ENCODE results near the gene SKI.

Gene SKI

DNA sequence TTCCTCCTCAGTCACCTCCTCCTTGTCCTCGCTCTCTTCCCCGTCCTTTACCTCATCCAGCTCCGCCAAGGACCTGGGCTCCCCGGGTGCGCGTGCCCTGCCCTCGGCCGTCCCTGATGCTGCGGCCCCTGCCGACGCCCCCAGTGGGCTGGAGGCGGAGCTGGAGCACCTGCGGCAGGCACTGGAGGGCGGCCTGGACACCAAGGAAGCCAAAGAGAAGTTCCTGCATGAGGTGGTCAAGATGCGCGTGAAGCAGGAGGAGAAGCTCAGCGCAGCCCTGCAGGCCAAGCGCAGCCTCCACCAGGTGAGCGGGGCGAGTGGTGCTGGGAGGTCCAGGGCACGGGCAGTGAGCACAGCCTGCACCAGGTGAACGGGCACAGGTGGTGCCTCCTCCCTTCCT, 76.2 kb downstream of the SKI start:
- no peak overlapping the region for H3K4me3 ChIP-seq (ENCODE audit: low read length)
- no peaks in the 10 kb centered on the region for H3K9me3 ChIP-seq (ENCODE audit: insufficient read depth, low read depth, low read length)
- no peaks in the 10 kb centered on the region for H3K27me3 ChIP-seq (ENCODE audit: insufficient read depth, low read length)
- H3K36me3 ChIP-seq (ENCODE audit: insufficient read depth, low read length) = peaks cover 64% of the 10 kb centered on the region
- 96% methylated on average over 22 of the region's 22 CpGs for WGBS
- no peaks in the 10 kb centered on the region for H3K4me1 ChIP-seq (ENCODE audit: insufficient read depth, low read length)
- H3K27ac ChIP-seq (ENCODE audit: low read depth, low read length) = no peak overlapping the region; the same call in 1 of the 2 replicates
- H3K9ac ChIP-seq (ENCODE audit: low read depth, low read length) = no peak overlapping the region

DNA sequence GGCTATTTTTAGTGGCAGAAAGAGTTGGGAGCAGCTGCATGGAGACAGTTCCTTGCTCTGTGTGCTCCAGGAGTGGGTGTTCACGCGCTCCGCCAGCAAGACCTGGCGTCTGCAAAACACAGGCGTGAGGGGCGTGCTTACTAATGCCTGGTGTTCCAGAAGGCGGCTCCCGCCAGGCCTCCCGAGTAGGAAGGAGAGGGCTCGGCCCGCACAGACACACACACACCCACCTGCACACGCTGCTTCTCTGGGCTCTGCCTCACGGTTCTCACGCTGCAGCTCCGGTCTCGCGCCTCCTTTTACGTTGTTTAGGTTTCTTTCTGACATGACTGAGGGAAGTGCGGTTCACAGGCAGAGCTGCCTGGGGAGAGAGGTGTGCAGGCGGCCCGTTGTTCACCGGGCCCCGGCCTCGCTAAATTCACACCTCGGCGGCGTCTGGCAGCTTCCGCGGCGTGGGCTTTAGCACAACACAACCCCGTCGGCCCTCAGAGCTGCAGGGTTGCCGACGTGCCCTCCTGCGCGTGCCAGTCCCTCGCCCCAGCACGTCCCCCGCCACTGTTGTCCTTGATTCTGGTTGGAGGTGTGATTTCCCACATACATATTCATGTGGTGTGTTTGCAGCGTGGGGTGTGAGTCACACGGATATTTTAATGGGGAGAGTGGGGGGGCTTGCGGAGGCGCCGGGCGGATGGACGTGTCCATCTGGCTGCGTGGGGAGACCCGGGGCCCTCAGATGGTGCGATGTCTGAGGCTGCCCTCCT, 77.0 kb downstream of the SKI start:
- Histone ChIP-seq H3K9me3 (ENCODE audit: insufficient read depth, low read depth, low read length) (no peaks in the 10 kb centered on the region), H3K4me1 (ENCODE audit: insufficient read depth, low read length) (no peaks in the 10 kb centered on the region), H3K27ac (ENCODE audit: low read depth, low read length) (no peak overlapping the region), H3K9ac (ENCODE audit: low read depth, low read length) (no peak overlapping the region), H3K36me3 (ENCODE audit: insufficient read depth, low read length) (peaks cover 65% of the 10 kb centered on the region), H3K4me3 (ENCODE audit: low read length) (no peak overlapping the region), H3K27me3 (ENCODE audit: insufficient read depth, low read length) (no peaks in the 10 kb centered on the region)
- 93% methylated on average over 49 of the region's 49 CpGs for whole genome bisulfite sequencing

DNA sequence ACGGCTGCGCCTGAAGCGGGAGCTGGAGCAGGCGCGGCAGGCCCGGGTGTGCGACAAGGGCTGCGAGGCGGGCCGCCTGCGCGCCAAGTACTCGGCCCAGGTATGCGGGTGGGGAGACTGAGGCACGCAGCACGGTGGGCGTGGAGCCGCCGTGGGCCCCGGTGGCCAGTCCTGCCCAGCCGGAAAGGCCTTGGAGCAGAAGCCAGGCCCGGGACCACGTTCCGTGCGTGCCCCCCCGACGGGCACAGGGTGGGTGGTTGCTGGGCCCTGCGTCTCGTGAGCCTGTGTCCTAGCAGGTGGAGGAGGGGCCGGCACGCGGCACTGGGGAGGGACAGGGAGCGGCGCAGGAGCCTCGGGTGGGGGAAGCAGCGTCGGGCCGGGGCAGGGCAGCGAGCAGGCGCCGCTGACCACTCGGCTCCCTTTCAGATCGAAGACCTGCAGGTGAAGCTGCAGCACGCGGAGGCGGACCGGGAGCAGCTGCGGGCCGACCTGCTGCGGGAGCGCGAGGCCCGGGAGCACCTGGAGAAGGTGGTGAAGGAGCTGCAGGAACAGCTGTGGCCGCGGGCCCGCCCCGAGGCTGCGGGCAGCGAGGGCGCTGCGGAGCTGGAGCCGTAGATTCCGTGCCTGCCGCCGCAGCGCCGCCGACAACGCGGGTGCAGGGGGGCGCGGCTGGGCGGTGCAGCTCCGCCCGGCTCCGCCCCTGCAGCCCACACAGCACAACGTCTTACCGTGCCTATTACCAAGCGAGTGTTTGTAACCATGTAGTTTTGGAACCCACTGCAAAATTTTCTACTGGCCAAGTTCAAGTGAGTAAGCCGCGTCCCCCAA, 78.2 kb downstream of the SKI start:
- Histone ChIP-seq H3K27ac (ENCODE audit: low read depth, low read length) (no peak overlapping the region), H3K4me3 (ENCODE audit: low read length) (no peak overlapping the region), H3K4me1 (ENCODE audit: insufficient read depth, low read length) (peaks cover 5% of the 10 kb centered on the region; the same call in 1 of the 2 replicates), H3K27me3 (ENCODE audit: insufficient read depth, low read length) (no peaks in the 10 kb centered on the region), H3K9ac (ENCODE audit: low read depth, low read length) (no peak overlapping the region), H3K9me3 (ENCODE audit: insufficient read depth, low read depth, low read length) (no peaks in the 10 kb centered on the region), H3K36me3 (ENCODE audit: insufficient read depth, low read length) (peaks cover 65% of the 10 kb centered on the region)
- WGBS = 76% methylated on average over 81 of the region's 81 CpGs

DNA sequence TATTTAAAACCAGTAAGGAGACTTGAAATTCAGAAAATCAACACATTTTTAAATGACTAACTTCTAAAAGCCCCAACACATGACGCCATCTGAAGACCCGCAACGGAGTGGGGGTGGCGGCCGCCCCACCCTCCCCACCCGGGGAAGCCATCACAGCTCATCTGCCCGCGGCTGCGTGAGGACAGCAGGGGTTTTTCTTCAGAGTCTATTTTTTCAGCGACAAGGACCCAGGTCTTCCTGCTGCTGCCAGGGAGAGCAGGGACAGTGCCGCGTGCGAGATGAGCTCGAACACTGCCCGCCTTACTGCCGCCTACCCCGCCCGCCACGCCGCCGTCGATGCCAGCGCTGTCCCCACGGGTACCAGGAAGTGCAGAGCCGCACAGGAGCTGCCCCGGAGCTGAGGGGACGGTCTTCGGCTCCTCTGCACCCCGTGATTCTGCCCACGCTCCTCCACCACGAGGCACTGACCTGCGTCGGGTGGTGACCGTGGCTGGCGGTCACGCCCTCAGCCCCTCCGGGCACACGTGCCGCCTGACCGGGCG, 79.0 kb downstream of the SKI start:
- peaks cover 9% of the 10 kb centered on the region for H3K4me1 ChIP-seq (ENCODE audit: insufficient read depth, low read length)
- no peak overlapping the region for H3K4me3 ChIP-seq (ENCODE audit: low read length)
- H3K27me3 ChIP-seq (ENCODE audit: insufficient read depth, low read length) = no peaks in the 10 kb centered on the region
- WGBS = 97% methylated on average over 41 of the region's 41 CpGs
- H3K9ac ChIP-seq (ENCODE audit: low read depth, low read length) = no peak overlapping the region
- no peaks in the 10 kb centered on the region for H3K9me3 ChIP-seq (ENCODE audit: insufficient read depth, low read depth, low read length)
- H3K36me3 ChIP-seq (ENCODE audit: insufficient read depth, low read length) = peaks cover 65% of the 10 kb centered on the region
- no peak overlapping the region for H3K27ac ChIP-seq (ENCODE audit: low read depth, low read length)

DNA sequence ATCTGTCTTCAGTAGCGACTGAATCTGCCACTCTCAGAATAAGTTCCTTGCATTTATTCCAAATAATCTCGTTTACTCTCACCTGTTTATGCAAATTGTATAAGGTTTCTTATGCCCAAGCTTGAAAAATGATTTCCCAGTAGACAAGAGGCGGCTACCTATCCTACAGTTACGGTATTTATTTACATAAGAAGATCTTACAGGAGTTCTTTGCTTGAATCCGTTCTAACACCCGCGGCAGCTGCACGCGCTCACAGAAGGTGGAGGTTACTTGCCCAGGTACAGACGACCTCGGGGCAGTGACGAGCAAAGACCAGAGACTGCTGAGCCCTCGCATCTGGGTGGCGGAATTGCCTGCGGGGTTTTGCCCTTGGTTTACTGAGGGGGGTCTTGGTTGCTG, 79.9 kb downstream of the SKI start:
- H3K27ac ChIP-seq (ENCODE audit: low read depth, low read length) = no peak overlapping the region
- H3K27me3 ChIP-seq (ENCODE audit: insufficient read depth, low read length) = no peaks in the 10 kb centered on the region
- peaks cover 9% of the 10 kb centered on the region for H3K4me1 ChIP-seq (ENCODE audit: insufficient read depth, low read length)
- H3K4me3 ChIP-seq (ENCODE audit: low read length) = no peak overlapping the region
- no peak overlapping the region for H3K9ac ChIP-seq (ENCODE audit: low read depth, low read length)
- peaks cover 60% of the 10 kb centered on the region for H3K36me3 ChIP-seq (ENCODE audit: insufficient read depth, low read length)
- 97% methylated on average over 15 of the region's 15 CpGs for WGBS
- H3K9me3 ChIP-seq (ENCODE audit: insufficient read depth, low read depth, low read length) = no peaks in the 10 kb centered on the region

DNA sequence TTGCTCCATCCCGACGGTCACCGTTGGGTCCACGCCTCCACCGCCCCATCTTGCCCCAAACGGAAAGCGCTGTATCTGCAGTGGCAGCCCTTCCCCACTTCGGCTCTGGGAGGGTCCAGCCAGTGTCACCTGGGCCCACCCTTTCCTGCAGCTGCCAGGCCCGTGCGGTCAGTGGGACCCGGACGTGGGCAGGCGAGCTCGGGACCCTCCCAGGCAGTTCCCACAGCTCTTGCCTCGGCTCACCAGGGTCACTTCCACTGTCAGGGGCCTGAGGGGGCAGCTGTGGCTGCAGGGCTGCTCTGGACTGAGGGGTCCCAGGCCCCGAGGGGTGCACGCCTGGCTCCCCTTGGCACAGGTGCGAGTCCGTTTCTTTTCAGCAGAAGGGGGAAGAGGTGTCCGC, 80.7 kb downstream of the SKI start:
- peaks cover 11% of the 10 kb centered on the region for H3K4me1 ChIP-seq (ENCODE audit: insufficient read depth, low read length)
- WGBS = 93% methylated on average over 19 of the region's 20 CpGs
- peaks cover 53% of the 10 kb centered on the region for H3K36me3 ChIP-seq (ENCODE audit: insufficient read depth, low read length)
- no peak overlapping the region for H3K9ac ChIP-seq (ENCODE audit: low read depth, low read length)
- no peaks in the 10 kb centered on the region for H3K27me3 ChIP-seq (ENCODE audit: insufficient read depth, low read length)
- no peaks in the 10 kb centered on the region for H3K9me3 ChIP-seq (ENCODE audit: insufficient read depth, low read depth, low read length)
- no peak overlapping the region for H3K27ac ChIP-seq (ENCODE audit: low read depth, low read length)
- H3K4me3 ChIP-seq (ENCODE audit: low read length) = no peak overlapping the region

DNA sequence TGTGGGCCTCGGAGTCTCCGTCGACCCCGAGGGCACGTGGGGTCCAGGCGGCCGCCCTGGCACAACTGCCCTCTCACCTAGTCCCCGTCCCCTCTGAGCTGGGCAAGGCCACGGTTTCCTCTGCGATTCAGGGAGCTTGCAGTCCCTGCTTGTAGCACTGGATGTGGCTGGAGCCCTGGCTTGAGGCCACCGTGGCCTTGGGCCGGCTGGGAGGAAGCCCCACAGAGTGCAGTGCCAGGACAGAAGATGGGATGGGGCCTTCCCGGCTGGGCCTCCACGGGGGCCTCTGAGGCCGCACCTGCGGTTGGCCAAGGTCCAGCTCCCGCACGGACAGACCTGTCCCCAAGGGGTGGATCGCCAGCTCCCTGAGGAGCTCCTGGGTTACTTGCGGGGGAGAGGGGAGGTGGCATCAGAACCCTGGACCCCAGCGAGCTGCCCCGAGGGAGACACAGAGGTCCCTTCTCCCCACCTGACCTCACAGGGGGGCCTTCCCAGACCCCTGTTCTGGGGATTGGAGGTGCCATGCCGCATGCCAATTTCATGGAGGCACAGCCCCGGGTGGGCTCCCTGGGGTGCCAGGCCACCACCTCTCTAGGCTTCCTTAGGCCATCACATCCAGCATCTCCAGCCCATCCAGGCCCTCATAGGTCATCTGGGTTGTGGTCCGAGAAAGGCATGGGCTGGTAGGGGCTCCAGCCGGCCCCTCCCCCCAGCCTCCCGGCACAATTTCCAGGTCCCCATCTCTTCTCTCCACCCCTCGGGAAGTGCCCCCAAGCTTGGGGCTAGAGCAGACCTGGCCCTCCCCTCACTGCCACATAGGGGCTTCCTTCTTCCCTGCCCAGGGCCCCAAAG, 82.4 kb downstream of the SKI start:
- Histone ChIP-seq H3K9me3 (ENCODE audit: insufficient read depth, low read depth, low read length) (no peaks in the 10 kb centered on the region), H3K27me3 (ENCODE audit: insufficient read depth, low read length) (no peaks in the 10 kb centered on the region), H3K4me1 (ENCODE audit: insufficient read depth, low read length) (peaks cover 17% of the 10 kb centered on the region), H3K4me3 (ENCODE audit: low read length) (no peak overlapping the region), H3K36me3 (ENCODE audit: insufficient read depth, low read length) (peaks cover 36% of the 10 kb centered on the region), H3K9ac (ENCODE audit: low read depth, low read length) (no peak overlapping the region), H3K27ac (ENCODE audit: low read depth, low read length) (no peak overlapping the region)
- WGBS = 94% methylated on average over 28 of the region's 28 CpGs

DNA sequence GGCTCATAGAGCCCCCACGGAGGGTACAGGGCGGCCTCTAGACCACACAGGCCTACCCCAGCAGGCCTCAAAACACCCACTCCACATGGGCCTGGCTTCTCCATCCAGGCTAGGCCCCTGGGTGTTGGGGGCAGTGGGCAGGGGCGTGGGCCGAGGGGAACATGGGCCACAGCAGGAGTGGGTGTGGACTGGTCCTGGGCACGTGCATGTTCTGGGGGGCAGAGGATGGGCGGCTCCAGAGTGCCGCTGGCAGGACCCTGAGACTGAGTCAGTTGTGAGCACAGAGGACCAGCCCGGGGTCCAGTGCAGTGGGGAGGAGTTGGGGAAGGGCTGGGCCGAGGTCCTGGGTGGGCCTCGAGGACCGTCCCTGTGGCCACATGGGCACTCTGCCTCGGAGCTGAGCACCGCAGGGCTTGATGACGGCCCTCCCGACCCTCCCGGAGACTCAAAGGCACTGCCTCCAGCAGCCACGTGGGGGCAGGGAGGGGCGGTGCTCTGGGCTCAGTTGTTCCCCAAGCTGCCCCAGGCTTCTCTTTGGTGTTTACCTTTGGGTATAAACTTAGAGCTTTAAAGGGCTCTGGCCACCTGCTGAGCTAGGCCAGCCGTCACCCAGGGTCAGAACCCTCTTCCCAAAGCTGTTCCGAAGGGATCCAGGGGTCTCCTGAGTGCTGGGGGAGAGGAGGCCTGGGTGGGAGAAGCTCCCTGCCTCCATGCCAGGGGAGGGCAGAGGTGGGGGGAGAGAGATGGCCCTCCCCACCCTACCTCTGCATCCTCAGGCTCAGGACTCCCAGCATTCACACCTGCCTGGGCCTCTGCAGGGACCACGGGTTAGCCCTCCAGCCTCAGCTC, 83.3 kb downstream of the SKI start:
- WGBS = 40% methylated on average over 21 of the region's 21 CpGs
- Histone ChIP-seq H3K9ac (ENCODE audit: low read depth, low read length) (no peak overlapping the region), H3K4me1 (ENCODE audit: insufficient read depth, low read length) (peaks cover 19% of the 10 kb centered on the region), H3K36me3 (ENCODE audit: insufficient read depth, low read length) (peaks cover 29% of the 10 kb centered on the region), H3K4me3 (ENCODE audit: low read length) (no peak overlapping the region), H3K27me3 (ENCODE audit: insufficient read depth, low read length) (no peaks in the 10 kb centered on the region), H3K27ac (ENCODE audit: low read depth, low read length) (peak overlapping the region; percentile 62; the same call in 1 of the 2 replicates), H3K9me3 (ENCODE audit: insufficient read depth, low read depth, low read length) (no peaks in the 10 kb centered on the region)

DNA sequence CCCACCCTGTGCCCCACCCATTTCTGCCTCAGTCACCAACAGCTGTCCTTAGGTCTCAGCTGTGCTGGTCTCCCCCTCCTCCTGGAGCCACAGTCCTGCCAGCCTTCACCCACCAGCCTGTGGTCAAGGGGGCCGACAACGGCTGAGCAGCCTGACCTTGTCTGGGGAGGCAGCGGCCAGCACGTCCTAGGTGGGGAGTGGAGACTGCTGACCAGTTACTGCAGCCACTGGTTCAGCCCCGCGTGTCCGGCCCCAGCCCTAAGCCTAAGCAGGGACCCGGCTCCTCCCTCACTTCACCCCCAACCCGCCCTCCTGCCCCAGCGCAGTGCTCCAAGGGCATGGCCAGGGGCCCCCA, 84.0 kb downstream of the SKI start:
- Histone ChIP-seq H3K9me3 (ENCODE audit: insufficient read depth, low read depth, low read length) (no peaks in the 10 kb centered on the region), H3K4me3 (ENCODE audit: low read length) (no peak overlapping the region), H3K4me1 (ENCODE audit: insufficient read depth, low read length) (peaks cover 23% of the 10 kb centered on the region), H3K27me3 (ENCODE audit: insufficient read depth, low read length) (no peaks in the 10 kb centered on the region), H3K9ac (ENCODE audit: low read depth, low read length) (no peak overlapping the region), H3K36me3 (ENCODE audit: insufficient read depth, low read length) (peaks cover 22% of the 10 kb centered on the region), H3K27ac (ENCODE audit: low read depth, low read length) (no peak overlapping the region)
- 77% methylated on average over 10 of the region's 10 CpGs for WGBS

DNA sequence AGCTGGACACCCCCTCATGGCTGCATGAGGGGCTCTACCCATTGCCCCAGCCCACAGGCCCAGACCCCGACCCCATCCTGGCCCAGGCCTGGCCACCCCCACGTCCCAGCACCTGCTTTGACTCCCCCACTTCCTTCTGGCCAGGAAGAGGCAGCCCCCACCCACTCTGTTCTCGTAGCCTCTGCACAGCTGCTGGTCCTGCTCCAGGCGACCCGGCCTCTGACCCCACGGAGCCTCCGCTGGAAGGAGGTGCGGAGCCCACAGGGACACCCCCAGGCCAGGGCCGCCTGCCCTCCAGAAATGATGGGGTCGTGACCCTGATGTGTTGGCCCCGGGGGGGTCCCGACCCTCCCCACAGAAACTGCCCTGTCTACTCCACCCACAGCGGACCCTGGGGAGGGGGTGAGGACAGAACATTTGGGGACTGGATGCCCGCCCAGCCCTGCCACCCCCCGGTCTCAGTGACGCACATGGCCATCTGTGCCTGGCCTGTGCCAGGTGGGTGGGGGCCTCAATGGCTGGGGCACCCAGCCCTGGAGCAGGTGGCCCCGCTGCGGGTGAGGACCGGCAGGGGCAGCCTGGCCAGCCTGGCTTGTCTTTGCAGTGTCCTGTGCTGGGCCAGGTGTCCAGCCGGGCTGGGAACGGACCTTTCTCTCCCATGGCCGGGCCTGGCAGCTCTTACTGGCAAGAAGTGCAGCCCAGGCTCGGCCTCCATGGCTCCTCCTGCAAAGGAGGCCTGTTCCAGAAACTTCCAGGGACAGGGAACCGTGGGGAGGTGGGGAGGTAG, 84.6 kb downstream of the SKI start:
- H3K9ac ChIP-seq (ENCODE audit: low read depth, low read length) = no peak overlapping the region
- H3K27ac ChIP-seq (ENCODE audit: low read depth, low read length) = no peak overlapping the region
- H3K27me3 ChIP-seq (ENCODE audit: insufficient read depth, low read length) = no peaks in the 10 kb centered on the region

More for the DNA sequence above, 84.6 kb downstream of the SKI start:
- Histone ChIP-seq H3K4me1 (ENCODE audit: insufficient read depth, low read length) (peaks cover 23% of the 10 kb centered on the region), H3K9me3 (ENCODE audit: insufficient read depth, low read depth, low read length) (no peaks in the 10 kb centered on the region), H3K4me3 (ENCODE audit: low read length) (no peak overlapping the region), H3K36me3 (ENCODE audit: insufficient read depth, low read length) (peaks cover 17% of the 10 kb centered on the region)
- 88% methylated on average over 24 of the region's 24 CpGs for WGBS

Measured in HUES64 (cell line).